ENCODE data around the gene RASD1.

DNA sequence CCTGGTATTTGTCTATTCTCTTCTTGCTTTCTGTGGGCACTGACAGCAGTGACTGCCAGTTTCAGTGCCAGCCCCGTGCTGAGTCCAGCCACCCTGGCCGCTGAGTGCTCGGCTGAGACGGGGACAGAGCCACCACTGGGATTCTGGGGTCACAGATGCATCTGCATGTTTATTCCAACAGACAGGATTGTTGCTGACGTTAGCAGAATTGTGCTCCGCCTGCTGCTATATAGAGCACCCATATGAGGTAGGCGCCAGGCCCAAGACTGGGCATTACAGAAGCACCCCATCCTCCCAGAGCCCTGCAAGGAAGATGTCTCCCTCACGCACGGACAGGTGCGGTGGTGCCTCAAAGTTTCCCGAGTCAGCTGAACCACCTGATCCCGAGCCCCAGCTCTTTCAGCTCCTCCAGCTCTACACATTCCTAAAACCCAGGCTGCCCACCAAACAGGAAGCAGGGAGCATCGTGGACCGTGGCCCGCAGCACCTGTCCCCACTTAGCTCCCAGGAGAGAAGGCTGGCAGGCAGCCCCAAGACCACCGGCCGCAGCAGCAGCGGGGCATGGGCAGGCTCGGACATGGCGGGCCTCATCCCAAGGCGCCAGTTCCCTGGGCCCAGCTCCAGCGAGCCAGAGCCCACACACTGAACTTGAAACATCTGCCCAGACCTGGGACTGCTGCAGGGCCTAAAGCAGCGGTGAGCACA lies 44.9 kb upstream of the RASD1 start:
- TF ChIP-seq, protein P1, sequence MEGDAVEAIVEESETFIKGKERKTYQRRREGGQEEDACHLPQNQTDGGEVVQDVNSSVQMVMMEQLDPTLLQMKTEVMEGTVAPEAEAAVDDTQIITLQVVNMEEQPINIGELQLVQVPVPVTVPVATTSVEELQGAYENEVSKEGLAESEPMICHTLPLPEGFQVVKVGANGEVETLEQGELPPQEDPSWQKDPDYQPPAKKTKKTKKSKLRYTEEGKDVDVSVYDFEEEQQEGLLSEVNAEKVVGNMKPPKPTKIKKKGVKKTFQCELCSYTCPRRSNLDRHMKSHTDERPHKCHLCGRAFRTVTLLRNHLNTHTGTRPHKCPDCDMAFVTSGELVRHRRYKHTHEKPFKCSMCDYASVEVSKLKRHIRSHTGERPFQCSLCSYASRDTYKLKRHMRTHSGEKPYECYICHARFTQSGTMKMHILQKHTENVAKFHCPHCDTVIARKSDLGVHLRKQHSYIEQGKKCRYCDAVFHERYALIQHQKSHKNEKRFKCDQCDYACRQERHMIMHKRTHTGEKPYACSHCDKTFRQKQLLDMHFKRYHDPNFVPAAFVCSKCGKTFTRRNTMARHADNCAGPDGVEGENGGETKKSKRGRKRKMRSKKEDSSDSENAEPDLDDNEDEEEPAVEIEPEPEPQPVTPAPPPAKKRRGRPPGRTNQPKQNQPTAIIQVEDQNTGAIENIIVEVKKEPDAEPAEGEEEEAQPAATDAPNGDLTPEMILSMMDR (IDR thresholded peaks at IDR 0.05; ENCODE audit: poor library complexity) = no peak
- TF ChIP-seq EZH2 (IDR thresholded peaks at IDR 0.05; ENCODE audit: borderline replicate concordance) = no peak
